ENCODE measurements around the gene NEK10.

DNA sequence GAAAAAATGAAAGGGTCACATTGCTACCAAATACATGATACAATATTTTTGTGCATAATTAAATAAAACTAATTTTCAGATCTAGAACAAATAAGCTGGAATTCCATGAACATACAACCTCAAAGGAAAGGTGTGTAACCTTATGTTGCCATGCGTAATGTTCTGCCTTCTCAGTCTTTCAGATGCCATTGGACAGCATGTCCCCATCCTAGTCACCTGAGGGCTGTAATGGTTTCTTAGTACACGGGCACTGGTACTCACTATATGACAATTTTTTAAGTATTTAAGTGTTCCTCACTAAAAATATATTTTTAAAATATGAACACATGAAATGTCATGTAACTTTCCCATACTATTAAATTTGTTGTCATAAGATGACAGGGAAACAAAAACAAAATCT lies 24.1 kb downstream of the NEK10 start:
- TF ChIP-seq, protein P1, sequence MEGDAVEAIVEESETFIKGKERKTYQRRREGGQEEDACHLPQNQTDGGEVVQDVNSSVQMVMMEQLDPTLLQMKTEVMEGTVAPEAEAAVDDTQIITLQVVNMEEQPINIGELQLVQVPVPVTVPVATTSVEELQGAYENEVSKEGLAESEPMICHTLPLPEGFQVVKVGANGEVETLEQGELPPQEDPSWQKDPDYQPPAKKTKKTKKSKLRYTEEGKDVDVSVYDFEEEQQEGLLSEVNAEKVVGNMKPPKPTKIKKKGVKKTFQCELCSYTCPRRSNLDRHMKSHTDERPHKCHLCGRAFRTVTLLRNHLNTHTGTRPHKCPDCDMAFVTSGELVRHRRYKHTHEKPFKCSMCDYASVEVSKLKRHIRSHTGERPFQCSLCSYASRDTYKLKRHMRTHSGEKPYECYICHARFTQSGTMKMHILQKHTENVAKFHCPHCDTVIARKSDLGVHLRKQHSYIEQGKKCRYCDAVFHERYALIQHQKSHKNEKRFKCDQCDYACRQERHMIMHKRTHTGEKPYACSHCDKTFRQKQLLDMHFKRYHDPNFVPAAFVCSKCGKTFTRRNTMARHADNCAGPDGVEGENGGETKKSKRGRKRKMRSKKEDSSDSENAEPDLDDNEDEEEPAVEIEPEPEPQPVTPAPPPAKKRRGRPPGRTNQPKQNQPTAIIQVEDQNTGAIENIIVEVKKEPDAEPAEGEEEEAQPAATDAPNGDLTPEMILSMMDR (IDR thresholded peaks at IDR 0.05; ENCODE audit: low read length): no peak
- TF ChIP-seq EZH2 (optimal IDR thresholded peaks at IDR 0.05; ENCODE audit: low read depth, low read length) (no peak), EZH2phosphoT487 (IDR thresholded peaks at IDR 0.05; ENCODE audit: low read length) (no peak)

All from MM.1S (cell line).